ENCODE data around the gene PWP1. TPM values are rescaled to one million over a fixed set of nuclear protein-coding genes. Genes with fewer than 3 reads are reported as not detected.
A peak's percentile ranks its signal among the peaks of the same experiment; 100 is the strongest.

PWP1 gene
- total RNA-seq, 1 experiment from 2014 or later, result 77.7 TPM

DNA sequence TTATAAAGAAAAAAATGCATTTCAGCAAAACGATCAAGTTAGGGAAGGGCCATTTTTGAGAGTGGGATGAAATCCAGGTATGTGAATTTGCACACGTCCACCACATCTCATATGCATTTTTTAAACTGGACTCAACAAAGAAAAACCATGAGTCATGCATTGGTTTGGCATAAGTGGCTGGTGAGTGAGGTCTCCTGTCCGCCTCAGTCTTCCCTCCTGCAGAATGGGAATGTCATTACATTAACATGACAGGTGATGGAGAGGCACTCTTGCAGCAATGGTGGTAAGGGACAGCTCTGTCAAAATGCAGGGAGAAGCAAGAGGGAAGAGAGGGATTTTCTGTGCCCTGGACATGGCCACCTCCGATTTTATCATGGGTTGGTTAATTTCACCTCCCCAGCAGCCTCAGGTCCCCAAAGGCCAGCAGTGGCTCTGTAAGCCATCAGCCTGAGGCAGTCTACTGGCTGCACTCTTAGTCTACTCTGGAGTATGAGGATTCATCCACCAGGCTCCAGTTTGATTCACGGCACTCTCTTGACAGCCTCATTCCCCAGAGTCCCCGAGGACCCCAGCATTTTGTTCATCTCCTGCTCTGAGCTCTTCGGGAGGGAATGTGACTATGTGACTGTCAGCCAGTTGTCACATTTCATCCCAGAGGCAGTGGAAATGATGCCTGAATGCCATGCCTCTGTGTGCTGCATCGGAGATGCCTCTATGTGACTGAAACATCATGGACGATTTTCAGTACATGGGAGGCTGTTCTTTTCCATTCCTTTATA, 17.1 kb upstream of the PWP1 start:
- TF ChIP-seq EZH2 (IDR thresholded peaks at IDR 0.05; ENCODE audit: borderline replicate concordance, low read depth, low read length, poor library complexity, severe bottlenecking), result no peak
- TF ChIP-seq, protein P1, sequence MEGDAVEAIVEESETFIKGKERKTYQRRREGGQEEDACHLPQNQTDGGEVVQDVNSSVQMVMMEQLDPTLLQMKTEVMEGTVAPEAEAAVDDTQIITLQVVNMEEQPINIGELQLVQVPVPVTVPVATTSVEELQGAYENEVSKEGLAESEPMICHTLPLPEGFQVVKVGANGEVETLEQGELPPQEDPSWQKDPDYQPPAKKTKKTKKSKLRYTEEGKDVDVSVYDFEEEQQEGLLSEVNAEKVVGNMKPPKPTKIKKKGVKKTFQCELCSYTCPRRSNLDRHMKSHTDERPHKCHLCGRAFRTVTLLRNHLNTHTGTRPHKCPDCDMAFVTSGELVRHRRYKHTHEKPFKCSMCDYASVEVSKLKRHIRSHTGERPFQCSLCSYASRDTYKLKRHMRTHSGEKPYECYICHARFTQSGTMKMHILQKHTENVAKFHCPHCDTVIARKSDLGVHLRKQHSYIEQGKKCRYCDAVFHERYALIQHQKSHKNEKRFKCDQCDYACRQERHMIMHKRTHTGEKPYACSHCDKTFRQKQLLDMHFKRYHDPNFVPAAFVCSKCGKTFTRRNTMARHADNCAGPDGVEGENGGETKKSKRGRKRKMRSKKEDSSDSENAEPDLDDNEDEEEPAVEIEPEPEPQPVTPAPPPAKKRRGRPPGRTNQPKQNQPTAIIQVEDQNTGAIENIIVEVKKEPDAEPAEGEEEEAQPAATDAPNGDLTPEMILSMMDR (conservative IDR thresholded peaks at IDR 0.05; ENCODE audit: low read depth, low read length), result no peak
- intact Hi-C loops (cut with micrococcal nuclease; ENCODE audit: unreplicated experiment), result no loop called here
- CTCF ChIA-PET, result no interaction called here
- Histone ChIP-seq H3K27me3 (replicated peaks; ENCODE audit: insufficient read depth, low read depth, low read length, poor library complexity) (peaks cover 29% of the 10 kb centered on the region), H3K4me1 (ENCODE audit: insufficient read depth, low read length, poor library complexity, severe bottlenecking) (no peaks in the 10 kb centered on the region), H3K9me3 (ENCODE audit: low read depth, low read length, poor library complexity, severe bottlenecking) (no peaks in the 10 kb centered on the region), H3K4me3 (ENCODE audit: low read depth, low read length, poor library complexity, severe bottlenecking) (no peak overlapping the region), H3K27ac (ENCODE audit: low read depth, low read length, poor library complexity, severe bottlenecking) (no peak overlapping the region), H3K36me3 (ENCODE audit: insufficient read depth, low read length, poor library complexity, severe bottlenecking) (no peaks in the 10 kb centered on the region)
- no TSS peak for BruUV-seq (replicated peaks)
- DNase-seq (ENCODE audit: low spot score), result no peak
- POLR2A ChIA-PET (ENCODE audit: low non-redundant PET), result interaction anchor here (0.6 kb wide), 1 partner anchor 113 kb away, joined by 5 read pairs; no protein-coding TSS in a partner anchor

DNA sequence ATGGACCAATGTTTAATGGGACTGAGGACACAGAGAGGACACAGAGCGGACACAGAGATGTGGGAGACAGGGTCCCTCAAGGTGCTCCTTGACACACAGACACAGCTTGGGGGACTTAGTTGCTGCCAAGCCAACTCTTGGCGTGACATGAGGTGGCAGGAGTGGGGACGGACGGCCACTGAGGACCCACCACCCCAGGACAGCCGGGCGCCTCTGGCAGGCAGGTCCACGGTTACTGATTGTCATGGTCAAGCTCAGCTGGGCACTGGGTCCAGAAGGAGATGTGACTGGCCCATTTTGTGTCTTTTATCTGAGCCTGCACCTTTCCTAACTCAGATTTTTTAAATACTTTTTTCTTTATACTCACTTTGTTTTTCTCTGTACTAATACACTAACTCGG, 15.7 kb upstream of the PWP1 start:
- Histone ChIP-seq H3K27me3 (replicated peaks; ENCODE audit: insufficient read depth, low read depth, low read length, poor library complexity) (peaks cover 29% of the 10 kb centered on the region), H3K27ac (ENCODE audit: low read depth, low read length, poor library complexity, severe bottlenecking) (no peak overlapping the region), H3K4me1 (ENCODE audit: insufficient read depth, low read length, poor library complexity, severe bottlenecking) (no peaks in the 10 kb centered on the region), H3K9me3 (ENCODE audit: low read depth, low read length, poor library complexity, severe bottlenecking) (no peaks in the 10 kb centered on the region), H3K4me3 (ENCODE audit: low read depth, low read length, poor library complexity, severe bottlenecking) (no peak overlapping the region), H3K36me3 (ENCODE audit: insufficient read depth, low read length, poor library complexity, severe bottlenecking) (no peaks in the 10 kb centered on the region)
- CTCF ChIA-PET, result no interaction called here
- POLR2A ChIA-PET (ENCODE audit: low non-redundant PET), result no interaction called here
- intact Hi-C loops (cut with micrococcal nuclease; ENCODE audit: unreplicated experiment), result no loop called here
- no TSS peak for BruUV-seq (replicated peaks)
- DNase-seq (ENCODE audit: low spot score), result no peak
- TF ChIP-seq, protein P1 (conservative IDR thresholded peaks at IDR 0.05; ENCODE audit: low read depth, low read length), result no peak
- no peak for TF ChIP-seq EZH2 (IDR thresholded peaks at IDR 0.05; ENCODE audit: borderline replicate concordance, low read depth, low read length, poor library complexity, severe bottlenecking)

- no peak overlapping the region for H3K27ac ChIP-seq (ENCODE audit: low read depth, low read length, poor library complexity, severe bottlenecking)
- POLR2A ChIA-PET (ENCODE audit: low non-redundant PET), result no interaction called here
- no peaks in the 10 kb centered on the region for H3K9me3 ChIP-seq (ENCODE audit: low read depth, low read length, poor library complexity, severe bottlenecking)
- no peaks in the 10 kb centered on the region for H3K4me1 ChIP-seq (ENCODE audit: insufficient read depth, low read length, poor library complexity, severe bottlenecking)
- intact Hi-C loops (cut with micrococcal nuclease; ENCODE audit: unreplicated experiment), result no loop called here
- no peaks in the 10 kb centered on the region for H3K36me3 ChIP-seq (ENCODE audit: insufficient read depth, low read length, poor library complexity, severe bottlenecking)
- H3K4me3 ChIP-seq (ENCODE audit: low read depth, low read length, poor library complexity, severe bottlenecking), result no peak overlapping the region
- CTCF ChIA-PET, result no interaction called here
- DNase-seq (ENCODE audit: low spot score), result peak; percentile 44
- TF ChIP-seq, protein P1 (conservative IDR thresholded peaks at IDR 0.05; ENCODE audit: low read depth, low read length), result peak; percentile 87
- TF ChIP-seq EZH2 (IDR thresholded peaks at IDR 0.05; ENCODE audit: borderline replicate concordance, low read depth, low read length, poor library complexity, severe bottlenecking), result no peak
- peaks cover 29% of the 10 kb centered on the region for H3K27me3 ChIP-seq (replicated peaks; ENCODE audit: insufficient read depth, low read depth, low read length, poor library complexity)
- BruUV-seq (replicated peaks), result no TSS peak
Measured at GRCh38 chr12:107670999-107671643, 14.5 kb upstream of the PWP1 start.
